ENCODE results near the gene MYBBP1A.

The MYBBP1A gene

GRCh38 chr17:4573669-4574068, 18.5 kb upstream of the MYBBP1A start:
- Histone ChIP-seq H3K27me3 (ENCODE audit: low read depth) (no peaks in the 10 kb centered on the region), H3K4me1 (peaks cover 7% of the 10 kb centered on the region), H3K36me3 (replicated peaks) (no peaks in the 10 kb centered on the region), H3K4me3 (no peak overlapping the region), H3K9me3 (no peaks in the 10 kb centered on the region)
- in situ Hi-C loops (cut with MboI; ENCODE audit: low sequenced_read_pairs): no loop called here
- DNase-seq (ENCODE audit: low spot score in 2 of 2): no peak

- Histone ChIP-seq H3K36me3 (replicated peaks) (no peaks in the 10 kb centered on the region), H3K4me1 (peaks cover 12% of the 10 kb centered on the region), H3K4me3 (no peak overlapping the region), H3K27me3 (ENCODE audit: low read depth) (no peaks in the 10 kb centered on the region), H3K9me3 (no peaks in the 10 kb centered on the region)
- in situ Hi-C loops (cut with MboI; ENCODE audit: low sequenced_read_pairs): no loop called here
- DNase-seq (ENCODE audit: low spot score in 2 of 2): no peak
These were observed 17.9 kb upstream of the MYBBP1A start for GRCh38 chr17:4573115-4573514.

- in situ Hi-C loops (cut with MboI; ENCODE audit: low sequenced_read_pairs): no loop called here
- H3K4me3 ChIP-seq: no peak overlapping the region
These were observed 16.9 kb upstream of the MYBBP1A start for GRCh38 chr17:4572131-4572530.

GRCh38 chr17:4569591-4569990, 14.4 kb upstream of the MYBBP1A start:
- Histone ChIP-seq H3K4me1 (peaks cover 11% of the 10 kb centered on the region), H3K27me3 (ENCODE audit: low read depth) (no peaks in the 10 kb centered on the region), H3K9me3 (no peaks in the 10 kb centered on the region), H3K4me3 (no peak overlapping the region), H3K36me3 (replicated peaks) (no peaks in the 10 kb centered on the region)
- no peak for DNase-seq (ENCODE audit: low spot score in 2 of 2)
- in situ Hi-C loops (cut with MboI; ENCODE audit: low sequenced_read_pairs): loop anchor here (5.0 to 10.0 kb wide), 2 partner anchors 63 to 315 kb away; no protein-coding TSS in a partner anchor

More at GRCh38 chr17:4572131-4572530, 16.9 kb upstream of the MYBBP1A start:
- H3K36me3 ChIP-seq (replicated peaks): no peaks in the 10 kb centered on the region
- no peaks in the 10 kb centered on the region for H3K27me3 ChIP-seq (ENCODE audit: low read depth)
- peaks cover 13% of the 10 kb centered on the region for H3K4me1 ChIP-seq
- no peaks in the 10 kb centered on the region for H3K9me3 ChIP-seq
- no peak for DNase-seq (ENCODE audit: low spot score in 2 of 2)

GRCh38 chr17:4566785-4567184, 11.6 kb upstream of the MYBBP1A start:
- Histone ChIP-seq H3K9me3 (no peaks in the 10 kb centered on the region), H3K27me3 (ENCODE audit: low read depth) (0 out of 2 replicates have a peak, but pooled peaks cover 5% of the 10 kb centered on the region), H3K36me3 (replicated peaks) (no peaks in the 10 kb centered on the region), H3K4me1 (peaks cover 11% of the 10 kb centered on the region), H3K4me3 (no peak overlapping the region)
- in situ Hi-C loops (cut with MboI; ENCODE audit: low sequenced_read_pairs): loop anchor here (5.0 to 10.0 kb wide), 2 partner anchors 66 to 318 kb away; no protein-coding TSS in a partner anchor
- DNase-seq (ENCODE audit: low spot score in 2 of 2): peak; percentile 69 to 84

- Histone ChIP-seq H3K4me3 (no peak overlapping the region), H3K9me3 (no peaks in the 10 kb centered on the region), H3K4me1 (peaks cover 11% of the 10 kb centered on the region), H3K36me3 (replicated peaks) (no peaks in the 10 kb centered on the region), H3K27me3 (ENCODE audit: low read depth) (0 out of 2 replicates have a peak, but pooled peaks cover 5% of the 10 kb centered on the region)
- in situ Hi-C loops (cut with MboI; ENCODE audit: low sequenced_read_pairs): loop anchor here (5.0 to 10.0 kb wide), 2 partner anchors 67 to 319 kb away; no protein-coding TSS in a partner anchor
- DNase-seq (ENCODE audit: low spot score in 2 of 2): peak; percentile 83 to 85
These were observed 10.3 kb upstream of the MYBBP1A start for GRCh38 chr17:4565209-4566141.

- DNase-seq (ENCODE audit: low spot score in 2 of 2): no peak
These were observed 7.1 kb upstream of the MYBBP1A start for GRCh38 chr17:4562015-4562969.

GRCh38 chr17:4560837-4561256, 5.7 kb upstream of the MYBBP1A start:
- no peaks in the 10 kb centered on the region for H3K9me3 ChIP-seq
- in situ Hi-C loops (cut with MboI; ENCODE audit: low sequenced_read_pairs): loop anchor here (10.0 kb wide), 1 partner anchor 324 kb away; no protein-coding TSS in a partner anchor
- 0 out of 2 replicates have a peak, but pooled peaks cover 5% of the 10 kb centered on the region for H3K27me3 ChIP-seq (ENCODE audit: low read depth)
- no peaks in the 10 kb centered on the region for H3K36me3 ChIP-seq (replicated peaks)
- H3K4me1 ChIP-seq: peaks cover 1% of the 10 kb centered on the region
- no peak for DNase-seq (ENCODE audit: low spot score in 2 of 2)
- no peak overlapping the region for H3K4me3 ChIP-seq

More at GRCh38 chr17:4562015-4562969, 7.1 kb upstream of the MYBBP1A start:
- Histone ChIP-seq H3K27me3 (ENCODE audit: low read depth) (0 out of 2 replicates have a peak, but pooled peaks cover 5% of the 10 kb centered on the region), H3K36me3 (replicated peaks) (no peaks in the 10 kb centered on the region), H3K4me3 (no peak overlapping the region), H3K4me1 (no peaks in the 10 kb centered on the region), H3K9me3 (no peaks in the 10 kb centered on the region)
- in situ Hi-C loops (cut with MboI; ENCODE audit: low sequenced_read_pairs): loop anchor here (10.0 kb wide), 1 partner anchor 323 kb away; no protein-coding TSS in a partner anchor

GRCh38 chr17:4560421-4560820, 5.2 kb upstream of the MYBBP1A start, which contains the start of gene GGT6:
TSS of gene GGT6 (minus strand) at chr17:4560577. CDS start at chr17:4560521, 56 bp downstream.
- in situ Hi-C loops (cut with MboI; ENCODE audit: low sequenced_read_pairs): loop anchor here (10.0 kb wide), 1 partner anchor 324 kb away; no protein-coding TSS in a partner anchor
- no peak within 1 kb of the TSS for H3K4me3 ChIP-seq
- DNase-seq (ENCODE audit: low spot score in 2 of 2): no peak

GRCh38 chr17:4559966-4560365, 4.8 kb upstream of the MYBBP1A start:
- in situ Hi-C loops (cut with MboI; ENCODE audit: low sequenced_read_pairs): loop anchor here (10.0 kb wide), 1 partner anchor 325 kb away; no protein-coding TSS in a partner anchor
- H3K4me1 ChIP-seq: peaks cover 6% of the 10 kb centered on the region

More at GRCh38 chr17:4560421-4560820, 5.2 kb upstream of the MYBBP1A start, which contains the start of gene GGT6:
- H3K9me3 ChIP-seq: no peaks in the 10 kb centered on the region
- 0 out of 2 replicates have a peak, but pooled peaks cover 5% of the 10 kb centered on the region for H3K27me3 ChIP-seq (ENCODE audit: low read depth)
- no peaks in the 10 kb centered on the region for H3K36me3 ChIP-seq (replicated peaks)
- H3K4me1 ChIP-seq: peaks cover 6% of the 10 kb centered on the region

GRCh38 chr17:4559139-4559791, 4.1 kb upstream of the MYBBP1A start:
- peaks cover 6% of the 10 kb centered on the region for H3K4me1 ChIP-seq
- in situ Hi-C loops (cut with MboI; ENCODE audit: low sequenced_read_pairs): no loop called here

More at GRCh38 chr17:4559966-4560365, 4.8 kb upstream of the MYBBP1A start:
- 0 out of 2 replicates have a peak, but pooled peaks cover 5% of the 10 kb centered on the region for H3K27me3 ChIP-seq (ENCODE audit: low read depth)
- H3K9me3 ChIP-seq: no peaks in the 10 kb centered on the region
- DNase-seq (ENCODE audit: low spot score in 2 of 2): no peak
- no peak overlapping the region for H3K4me3 ChIP-seq
- H3K36me3 ChIP-seq (replicated peaks): no peaks in the 10 kb centered on the region; the same call in 1 of the 2 replicates

GRCh38 chr17:4558347-4558971, 3.3 kb upstream of the MYBBP1A start:
- DNase-seq (ENCODE audit: low spot score in 2 of 2): no peak
- in situ Hi-C loops (cut with MboI; ENCODE audit: low sequenced_read_pairs): no loop called here
- Histone ChIP-seq H3K27me3 (ENCODE audit: low read depth) (0 out of 2 replicates have a peak, but pooled peaks cover 5% of the 10 kb centered on the region), H3K4me1 (peaks cover 14% of the 10 kb centered on the region), H3K36me3 (replicated peaks) (peaks cover 8% of the 10 kb centered on the region), H3K4me3 (no peak overlapping the region), H3K9me3 (no peaks in the 10 kb centered on the region)

More at GRCh38 chr17:4559139-4559791, 4.1 kb upstream of the MYBBP1A start:
- Histone ChIP-seq H3K9me3 (no peaks in the 10 kb centered on the region), H3K36me3 (replicated peaks) (peaks cover under 1% of the 10 kb centered on the region), H3K27me3 (ENCODE audit: low read depth) (0 out of 2 replicates have a peak, but pooled peaks cover 5% of the 10 kb centered on the region), H3K4me3 (no peak overlapping the region)
- no peak for DNase-seq (ENCODE audit: low spot score in 2 of 2)

Measured in HAP-1 (cell line).